C4-2B (cell line): ENCODE results near the gene DIS3L2.

ENCODE experiments used
- CTCF ChIP-seq: fragments of 450-650 bp; conservative IDR thresholded peaks from 2 replicates; pipeline ENCODE4 v1.5.1; 2017; ENCODE audit warnings: mild to moderate bottlenecking
- ZFX ChIP-seq: fragments of 450-650 bp; IDR thresholded peaks from 2 replicates; pipeline ENCODE4 v1.6.1; 2017

GRCh38 chr2:232104076-232104646 lies 142.6 kb downstream of the DIS3L2 start:
- TF ChIP-seq CTCF (no peak), ZFX (no peak)
